ENCODE measurements around the gene CREBBP.

DNA sequence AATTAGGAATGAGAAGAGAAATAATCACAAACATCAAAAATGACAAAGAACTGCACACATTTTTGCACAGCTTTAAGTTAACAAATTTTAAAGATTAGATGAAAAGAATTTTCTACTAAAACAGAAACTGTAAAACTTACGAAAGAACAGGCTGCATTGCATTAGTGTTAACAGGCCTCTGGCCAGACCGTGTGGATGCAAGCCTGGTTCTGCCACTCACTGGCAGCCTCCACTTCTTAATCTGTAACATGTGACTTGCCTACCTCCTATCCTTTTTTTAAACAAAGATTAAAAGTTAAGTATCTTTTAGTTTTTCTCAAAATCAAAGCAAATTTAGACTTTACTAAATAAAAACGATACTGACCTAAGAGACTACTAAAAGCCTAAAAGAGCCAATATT, 37.5 kb downstream of the CREBBP start:
- TF ChIP-seq CTCF (conservative IDR thresholded peaks at IDR 0.05): no peak
- no peak for TF ChIP-seq ZFX (IDR thresholded peaks at IDR 0.05)
